GM18858 (cell line): ENCODE results near the gene IER5.

Experiments
- ATAC-seq: cut with Tn5 transposase; IDR thresholded peaks from one replicate; pipeline ENCODE4 v1.9.1; 2021; ENCODE audit not compliant: unreplicated experiment

IER5 gene

DNA sequence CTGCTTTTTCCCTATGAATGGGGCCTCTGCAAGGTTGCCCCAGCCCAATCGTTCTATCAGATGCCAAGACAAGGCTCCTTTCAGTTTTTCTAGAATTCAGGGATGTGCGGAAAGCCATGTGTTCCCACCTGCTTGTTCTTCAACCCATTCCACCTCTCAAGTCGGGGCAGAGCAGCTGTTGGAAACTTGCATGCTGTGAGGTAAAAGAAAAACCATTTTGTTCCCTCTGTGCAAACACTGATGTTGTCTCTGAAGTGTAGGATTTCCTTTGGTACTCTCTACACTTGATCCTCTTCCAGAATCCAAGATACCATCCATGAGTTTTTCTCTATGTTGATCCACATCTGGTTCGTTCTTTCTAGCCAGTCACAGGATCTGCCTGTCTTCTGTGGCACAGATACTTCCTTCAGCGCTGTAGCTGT is 7.3 kb downstream of the IER5 start:
- no peak for ATAC-seq

- ATAC-seq, result no peak
Observed at GRCh38 chr1:181097242-181097641, 8.7 kb downstream of the IER5 start.

DNA sequence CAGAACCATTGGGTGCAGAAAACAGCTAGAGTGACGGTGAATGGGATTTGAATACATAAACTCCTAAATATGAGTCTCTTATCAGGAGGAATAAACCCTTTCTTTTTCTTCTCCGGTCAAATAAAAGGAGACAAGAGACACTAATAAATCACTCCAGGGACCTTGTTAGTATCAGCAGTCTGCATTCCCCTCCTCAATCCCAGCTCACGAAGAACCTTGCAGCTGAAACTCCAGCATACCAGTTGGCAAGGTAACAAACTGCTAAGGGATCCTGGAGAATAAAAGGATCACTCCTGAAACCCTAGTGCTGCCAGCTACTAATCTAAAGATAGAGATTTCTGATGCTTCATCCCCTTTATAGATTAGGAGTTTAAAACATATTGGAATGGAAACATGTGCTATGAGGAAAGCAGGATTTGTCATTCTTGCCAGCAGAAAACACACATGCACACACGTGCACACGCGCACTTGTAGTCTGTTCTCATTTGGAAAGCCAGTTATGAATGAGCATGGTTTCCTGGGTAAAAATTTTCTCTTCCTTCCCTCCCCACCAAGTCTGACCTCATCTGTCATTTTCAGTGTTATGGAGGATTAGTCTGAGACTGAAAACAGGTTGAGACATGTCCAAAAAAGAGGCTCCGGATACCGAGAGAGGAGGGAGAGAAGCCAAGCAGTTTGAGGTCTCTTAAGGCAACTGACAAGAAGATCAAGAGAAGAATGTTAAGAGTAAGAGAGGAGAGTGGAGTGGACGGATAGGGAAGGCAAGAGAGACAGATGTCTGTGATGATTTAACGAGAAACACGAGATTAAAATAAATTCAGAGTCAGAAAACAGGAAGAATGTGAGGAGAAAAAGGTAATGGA is 10.9 kb downstream of the IER5 start:
- peak; percentile 68 for ATAC-seq

GRCh38 chr1:181100015-181100905 is 11.8 kb downstream of the IER5 start:
- ATAC-seq, result no peak

- ATAC-seq, result no peak
Observed at GRCh38 chr1:181100934-181101333, 12.4 kb downstream of the IER5 start.

GRCh38 chr1:181101581-181102226 is 13.2 kb downstream of the IER5 start:
- ATAC-seq, result no peak

- no peak for ATAC-seq
Observed at GRCh38 chr1:181102841-181103240, 14.3 kb downstream of the IER5 start.

DNA sequence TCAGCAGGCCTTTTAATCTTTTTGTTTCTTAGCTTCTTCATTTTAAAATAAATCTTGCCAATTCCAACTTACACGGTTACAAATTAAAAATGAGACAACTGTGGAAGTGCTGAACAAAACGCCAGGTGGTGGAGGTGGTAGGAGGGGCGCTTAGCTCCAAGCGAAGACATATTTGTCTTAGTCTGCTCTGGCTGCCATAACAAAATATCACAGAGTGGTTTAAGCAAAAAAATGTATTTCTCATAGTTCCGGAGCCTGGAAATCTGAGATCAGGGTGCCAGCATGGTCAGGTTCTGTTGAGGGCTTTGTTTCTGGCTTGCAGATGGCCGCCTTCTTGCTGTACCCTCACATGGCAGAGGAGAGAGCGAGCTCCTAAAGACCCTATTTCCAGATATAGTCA is 14.9 kb downstream of the IER5 start:
- no peak for ATAC-seq

DNA sequence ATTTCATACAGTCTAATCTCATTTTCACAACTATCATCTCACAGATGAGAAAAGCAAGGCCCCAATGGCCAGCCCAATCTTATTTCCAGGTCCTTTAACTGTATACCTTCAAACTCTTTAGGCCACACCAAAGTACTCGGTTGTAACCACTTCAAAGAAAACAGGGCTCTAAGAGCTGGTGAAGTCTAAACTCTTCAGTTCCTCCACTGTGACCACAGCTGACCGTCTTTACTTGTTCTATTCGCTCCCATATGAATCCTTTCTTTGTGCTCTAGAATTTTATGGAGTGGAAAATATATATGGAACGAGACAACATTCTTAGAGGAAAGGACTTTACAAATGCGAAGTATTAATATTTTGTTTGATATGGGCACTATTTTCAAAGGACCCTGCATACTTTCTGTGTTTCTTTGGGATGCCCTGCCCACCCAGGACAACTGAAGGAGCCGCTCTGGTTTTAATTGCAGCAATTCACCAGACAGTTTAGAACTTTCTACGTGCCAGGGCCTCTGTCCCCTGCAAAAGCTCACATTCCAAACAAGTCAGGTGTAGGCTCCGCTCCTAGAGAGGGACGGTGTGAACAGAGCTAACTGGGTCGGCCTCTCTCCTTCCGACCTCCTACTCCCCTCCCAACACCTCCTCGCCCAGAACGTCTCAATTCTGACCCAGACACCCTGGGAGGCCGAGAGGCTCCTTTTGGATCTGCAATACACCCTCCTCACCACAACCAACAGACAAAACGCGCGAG is 15.7 kb downstream of the IER5 start:
- ATAC-seq, result no peak

DNA sequence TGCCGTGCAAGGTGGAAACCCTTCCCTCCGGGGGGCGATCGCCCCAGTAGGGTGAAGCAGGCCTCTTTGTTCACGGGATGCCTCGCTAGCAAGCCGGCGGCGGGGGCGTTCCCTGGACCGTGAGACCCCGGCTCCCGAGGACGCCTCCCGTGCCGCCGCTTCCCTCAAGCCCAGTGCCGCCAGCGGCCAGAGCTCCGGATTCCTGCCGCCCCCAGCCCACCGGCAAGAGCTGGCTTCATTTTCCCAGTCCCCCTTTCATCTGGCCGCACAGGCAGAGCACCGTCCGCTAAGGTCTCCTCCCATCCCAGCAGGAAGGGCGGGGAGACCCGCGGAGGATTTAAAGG is 16.3 kb downstream of the IER5 start:
- no peak for ATAC-seq

GRCh38 chr1:181105134-181106021 is 16.9 kb downstream of the IER5 start:
- peak; percentile 54 for ATAC-seq

DNA sequence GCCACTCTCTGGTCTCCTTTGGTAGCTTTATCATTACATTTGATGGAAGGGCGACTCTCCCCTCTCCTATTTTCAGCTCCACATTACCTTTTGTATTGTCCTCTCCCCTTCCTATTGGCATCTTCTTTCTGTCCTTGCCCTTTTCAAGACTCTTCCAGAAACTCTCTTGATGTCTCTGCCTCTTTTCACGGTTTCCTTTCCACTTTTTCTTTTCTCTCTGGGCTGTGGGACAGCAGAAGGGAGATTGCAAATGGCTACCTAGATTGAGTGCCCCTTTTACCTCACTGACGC is 17.5 kb downstream of the IER5 start:
- no peak for ATAC-seq

GRCh38 chr1:181106479-181106878 is 18.0 kb downstream of the IER5 start:
- ATAC-seq, result no peak

GRCh38 chr1:181107711-181108110 is 19.2 kb downstream of the IER5 start:
- no peak for ATAC-seq

DNA sequence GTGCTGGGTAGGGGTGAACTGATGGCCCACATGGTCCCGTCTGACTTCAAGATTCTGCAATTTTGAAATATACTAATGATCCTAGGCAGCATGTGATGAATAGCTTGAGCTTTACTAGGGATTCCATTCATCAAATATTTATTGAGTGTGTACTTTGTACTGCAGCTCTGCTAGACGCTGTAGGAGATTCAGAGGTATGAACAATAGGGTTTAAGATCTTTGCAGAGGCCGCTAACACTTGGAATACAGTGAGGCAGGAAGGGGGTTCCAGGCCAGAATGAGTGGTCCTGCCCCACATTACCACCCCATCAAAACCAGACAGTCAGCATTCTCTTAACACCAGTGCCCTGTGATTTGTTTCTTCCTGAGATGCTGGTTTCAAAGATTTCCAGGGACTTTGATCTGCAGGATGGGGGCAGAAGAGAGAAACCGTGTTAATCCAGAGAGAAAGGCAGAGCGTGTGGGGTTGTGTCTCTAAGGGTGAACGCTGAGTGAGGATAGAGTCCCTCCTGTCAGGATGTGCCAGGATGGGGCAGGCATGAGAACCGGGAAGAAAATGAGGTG is 19.9 kb downstream of the IER5 start:
- ATAC-seq, result no peak

DNA sequence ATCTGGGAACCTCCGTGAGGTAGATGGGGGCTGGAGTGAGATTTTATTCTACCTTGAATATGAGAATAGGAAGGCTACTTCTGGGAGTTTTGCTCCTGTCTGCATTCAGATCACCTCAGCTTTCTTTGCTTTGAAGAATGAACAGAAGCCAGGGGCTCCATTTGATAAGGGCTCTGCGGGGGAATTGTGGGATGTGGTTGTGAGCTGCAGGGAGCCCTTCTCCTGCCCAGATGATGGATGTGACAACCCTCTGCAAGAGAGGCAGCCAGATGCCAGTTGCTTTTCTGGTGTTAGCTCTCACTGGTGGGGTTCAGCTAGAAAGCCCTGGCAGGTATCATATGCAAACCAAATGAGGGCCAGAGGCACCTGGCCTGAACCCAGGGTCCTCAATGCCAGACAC is 21.5 kb downstream of the IER5 start:
- ATAC-seq, result no peak

DNA sequence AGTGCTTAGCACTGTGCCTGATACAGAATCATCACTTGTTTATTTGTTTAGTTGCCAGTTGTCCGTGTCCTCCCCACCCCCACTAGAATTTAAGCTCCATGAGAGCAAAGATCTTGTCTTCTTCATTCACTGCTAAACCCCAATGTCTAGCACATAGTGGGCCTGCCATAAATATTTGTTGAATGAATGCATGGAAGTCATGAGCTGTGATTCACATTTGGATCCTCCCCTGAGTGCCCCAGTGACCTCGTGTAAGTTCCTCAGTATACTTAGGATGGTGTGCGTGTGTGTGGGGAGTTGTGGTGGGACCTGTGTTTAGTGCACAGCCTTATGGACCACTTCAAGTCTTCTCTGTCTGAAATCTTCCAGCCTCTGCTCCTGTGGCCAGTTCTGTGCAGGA is 23.1 kb downstream of the IER5 start:
- ATAC-seq, result no peak

GRCh38 chr1:181112071-181112929 is 23.8 kb downstream of the IER5 start:
- no peak for ATAC-seq
